Neural cell (in vitro differentiated cells): ENCODE results near the gene LRP1. TPM values are rescaled to one million over a fixed set of nuclear protein-coding genes. Genes with fewer than 3 reads are reported as not detected.

ENCODE experiments used
- H2AFZ ChIP-seq: fragments of 200-600, 300-800 bp; sonication (generic), shearing (Covaris generic); 2 replicates; pipeline ENCODE4 v1.6.0; 2014; ENCODE audit warnings: low read depth, mild to moderate bottlenecking, antibody characterized with exemption, low read length, moderate library complexity
- H3F3A ChIP-seq: fragments of 200-600 bp; shearing (Covaris generic); 2 replicates; pipeline ENCODE4 v1.6.1; 2016; ENCODE audit warnings: mild to moderate bottlenecking, moderate library complexity, mixed read lengths, antibody characterized with exemption, low read length; ENCODE audit not compliant: insufficient read depth, poor library complexity, severe bottlenecking
- H3K27ac ChIP-seq: fragments of 200-600, 300-800 bp; sonication (generic), shearing (Covaris generic); 2 replicates; pipeline ENCODE4 v1.5.1; 2014; ENCODE audit warnings: mild to moderate bottlenecking, low read length, moderate library complexity
- H3K27me3 ChIP-seq: fragments of 300-800, 200-600 bp; sonication (generic), shearing (Covaris generic); 2 replicates; pipeline ENCODE4 v1.6.0; 2014; ENCODE audit warnings: mild to moderate bottlenecking, low read depth, low read length, moderate library complexity; ENCODE audit not compliant: insufficient read depth
- H3K36me3 ChIP-seq: fragments of 300-800, 200-600 bp; sonication (generic), shearing (Covaris generic); 2 replicates; pipeline ENCODE4 v1.5.1; 2014; ENCODE audit warnings: mild to moderate bottlenecking, antibody characterized with exemption, low read length, moderate library complexity; ENCODE audit not compliant: insufficient read depth
- H3K4me2 ChIP-seq: fragments of 300-800, 200-600 bp; sonication (generic), shearing (Covaris generic); 2 replicates; pipeline ENCODE4 v1.6.0; 2014; ENCODE audit warnings: mild to moderate bottlenecking, low read length
- H3K4me3 ChIP-seq: fragments of 300-800, 200-600 bp; sonication (generic), shearing (Covaris generic); 2 replicates; pipeline ENCODE4 v1.5.1; 2014; ENCODE audit warnings: mild to moderate bottlenecking, low read length, moderate library complexity
- H3K79me2 ChIP-seq: fragments of 200-600 bp; shearing (Covaris generic); replicated peaks from 2 replicates; pipeline ENCODE4 v1.6.0; 2014; ENCODE audit warnings: mild to moderate bottlenecking, low read length, moderate library complexity; ENCODE audit not compliant: insufficient read depth
- H3K9ac ChIP-seq: fragments of 300-800, 200-600 bp; sonication (generic), shearing (Covaris generic); 2 replicates; pipeline ENCODE4 v1.6.1; 2016; ENCODE audit warnings: mild to moderate bottlenecking, low read length, mixed read lengths
- H3K9me2 ChIP-seq: fragments of 200-600 bp; shearing (Covaris generic); 2 replicates; pipeline ENCODE4 v1.6.1; 2016; ENCODE audit warnings: mild to moderate bottlenecking, low read length, mixed read lengths; ENCODE audit not compliant: insufficient read depth
- H3K9me3 ChIP-seq: fragments of 200-600, 300-800 bp; sonication (generic), shearing (Covaris generic); 2 replicates; pipeline ENCODE4 v1.6.1; 2016; ENCODE audit warnings: mild to moderate bottlenecking, mixed run types, low read length, moderate library complexity, mixed read lengths
- H4K20me1 ChIP-seq: fragments of 200-600 bp; shearing (Covaris generic); 2 replicates; pipeline ENCODE4 v1.6.1; 2016; ENCODE audit warnings: mild to moderate bottlenecking, mixed run types; ENCODE audit not compliant: insufficient read depth
- CTCF ChIP-seq: fragments of 450-650 bp; IDR thresholded peaks from 2 replicates; pipeline ENCODE4 v1.5.1; 2014; ENCODE audit warnings: antibody characterized with exemption, mild to moderate bottlenecking, moderate library complexity; ENCODE audit not compliant: poor library complexity, severe bottlenecking
- EP300 ChIP-seq: fragments of 450-650 bp; conservative IDR thresholded peaks from 2 replicates; pipeline ENCODE4 v1.6.1; 2014; ENCODE audit warnings: antibody characterized with exemption, mild to moderate bottlenecking, moderate library complexity; ENCODE audit not compliant: poor library complexity, severe bottlenecking
- EZH2 ChIP-seq: fragments of 200-600, 300-800 bp; shearing (Covaris generic), sonication (generic); IDR thresholded peaks from 2 replicates; pipeline ENCODE4 v1.6.1; 2014; ENCODE audit warnings: antibody characterized with exemption, low read length, borderline replicate concordance, mild to moderate bottlenecking; ENCODE audit not compliant: insufficient read depth, poor library complexity, severe bottlenecking
- MXI1 ChIP-seq: fragments of 450-650 bp; conservative IDR thresholded peaks from 2 replicates; pipeline ENCODE4 v1.6.1; 2014; ENCODE audit warnings: antibody characterized with exemption, mild to moderate bottlenecking; ENCODE audit not compliant: poor library complexity, severe bottlenecking
- POLR2AphosphoS5 ChIP-seq: IDR thresholded peaks from 2 replicates; pipeline ENCODE4 v1.6.1; 2012
- RAD21 ChIP-seq: fragments of 450-650 bp; conservative IDR thresholded peaks from 2 replicates; pipeline ENCODE4 v1.6.1; 2014; ENCODE audit warnings: antibody characterized with exemption, mild to moderate bottlenecking, moderate library complexity
- REST ChIP-seq: IDR thresholded peaks from 2 replicates; pipeline ENCODE4 v1.6.1; 2012; ENCODE audit warnings: borderline replicate concordance
- SMC3 ChIP-seq: fragments of 450-650 bp; conservative IDR thresholded peaks from 2 replicates; pipeline ENCODE4 v1.6.1; 2014; ENCODE audit warnings: antibody characterized with exemption, mild to moderate bottlenecking, moderate library complexity; ENCODE audit not compliant: poor library complexity
- TAF1 ChIP-seq: IDR thresholded peaks from 2 replicates; pipeline ENCODE4 v1.6.1; 2012; ENCODE audit warnings: low read depth
- polyA plus RNA-seq: library from polyadenylated mRNA; depleted of rRNA; stranded (reverse); fragments of >200 nt; gene quantifications from 2 replicates; pipeline ENCODE4 v1.2.3, GENCODE V29; 2014

Gene LRP1
- polyA plus RNA-seq, 1 donor from 2014 or later = 18.2 TPM

DNA sequence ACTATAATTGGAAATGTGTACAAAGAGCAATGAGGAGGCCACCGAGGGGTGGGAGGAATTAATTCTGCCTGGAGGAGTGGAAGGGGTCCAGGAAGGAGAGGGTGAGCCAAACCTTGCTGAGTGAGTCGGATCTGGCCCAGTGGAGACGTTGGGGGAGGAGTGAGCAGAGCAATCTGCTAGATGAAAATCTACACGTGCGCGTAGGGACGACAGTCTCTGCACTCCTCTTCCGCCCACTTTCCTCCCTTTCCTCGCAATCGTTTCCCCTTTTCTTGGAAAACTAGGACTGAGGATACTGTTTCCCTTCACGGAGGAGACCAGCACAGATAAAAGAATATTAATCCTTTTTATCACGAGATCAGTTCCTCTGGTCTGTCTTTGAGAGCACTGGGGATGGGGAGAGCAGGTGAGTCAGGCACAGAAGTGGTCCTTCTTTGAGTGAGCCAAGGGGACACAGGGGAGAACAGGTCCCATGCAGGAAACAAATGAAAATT lies 42.2 kb upstream of the LRP1 start:
- Histone ChIP-seq H2AFZ (no peak overlapping the region), H3K4me2 (no peak overlapping the region), H3K27me3 (peaks cover 12% of the 10 kb centered on the region), H4K20me1 (no peaks in the 10 kb centered on the region), H3K36me3 (no peaks in the 10 kb centered on the region), H3K9me2 (no peaks in the 10 kb centered on the region), H3K9me3 (no peaks in the 10 kb centered on the region), H3K27ac (no peak overlapping the region), H3K4me3 (peak overlapping the region; percentile 91), H3K9ac (peak overlapping the region; percentile 62), H3K79me2 (peaks cover 10% of the 10 kb centered on the region), H3F3A (peaks cover 4% of the 10 kb centered on the region)
- TF ChIP-seq EZH2 = no peak
- TF ChIP-seq CTCF = no peak
- no peak for TF ChIP-seq MXI1
- TF ChIP-seq RAD21 = no peak
- TF ChIP-seq POLR2AphosphoS5 = no peak
- no peak for TF ChIP-seq SMC3
- no peak for TF ChIP-seq TAF1

DNA sequence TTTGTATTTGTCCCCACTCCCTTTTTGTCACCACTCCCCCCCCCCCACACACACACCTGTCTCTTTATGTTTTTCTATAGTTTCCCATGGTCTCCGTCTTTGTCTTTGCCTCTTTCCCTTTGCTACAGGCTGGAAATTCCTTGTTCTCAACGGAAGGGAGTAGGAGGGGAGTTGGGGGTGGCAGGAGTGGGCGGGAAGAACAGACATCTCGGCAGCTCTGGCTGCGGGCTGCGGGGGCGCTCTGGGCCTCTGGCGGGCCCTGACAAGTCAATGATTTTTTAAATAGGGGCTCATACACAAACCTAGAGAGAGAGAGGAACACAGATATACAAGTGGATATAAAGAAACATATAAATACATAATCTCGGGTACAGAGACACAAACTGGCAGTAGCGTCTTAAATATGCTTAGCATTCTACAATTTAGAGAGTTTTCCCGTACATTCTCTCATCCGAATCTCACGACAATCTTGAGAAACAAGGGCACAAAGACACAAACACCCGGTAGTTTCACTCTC lies 41.7 kb upstream of the LRP1 start:
- TF ChIP-seq SMC3 (no peak), EZH2 (no peak), RAD21 (no peak), REST (peak; percentile 49), EP300 (no peak), POLR2AphosphoS5 (peak; percentile 14), CTCF (peak; percentile 63), TAF1 (peak; percentile 15), MXI1 (no peak)
- H3K36me3 ChIP-seq = no peaks in the 10 kb centered on the region
- H3K4me3 ChIP-seq = peak overlapping the region; percentile 91
- H3K4me2 ChIP-seq = peak overlapping the region; percentile 65
- peaks cover 15% of the 10 kb centered on the region for H3K79me2 ChIP-seq
- no peaks in the 10 kb centered on the region for H4K20me1 ChIP-seq
- peaks cover 4% of the 10 kb centered on the region for H3F3A ChIP-seq
- H3K27ac ChIP-seq = peak overlapping the region; percentile 52
- no peak overlapping the region for H2AFZ ChIP-seq
- H3K27me3 ChIP-seq = peaks cover 12% of the 10 kb centered on the region
- peak overlapping the region; percentile 62 for H3K9ac ChIP-seq
- no peaks in the 10 kb centered on the region for H3K9me3 ChIP-seq
- H3K9me2 ChIP-seq = no peaks in the 10 kb centered on the region
